GM12864 (cell line): Measurements from ENCODE around the gene SH3GLB1.
"Not testable (repeated sequence)": the region's sequence is repeated elsewhere in the genome, so short reads cannot be mapped to it uniquely, and the experiment has no call there.

ENCODE experiments used
- DNase-seq: peaks from one replicate; pipeline ENCODE4 v3.0.0-alpha.2; 2011; ENCODE audit warnings: low read depth
- H3K4me3 ChIP-seq: 2 replicates; pipeline ENCODE4 v1.5.1; 2011; ENCODE audit warnings: mild to moderate bottlenecking, low read depth, low read length, control low read depth
- TF ChIP-seq, protein P1 (sequence below): IDR thresholded peaks from 2 replicates; pipeline ENCODE4 v1.5.1; 2011; ENCODE audit warnings: low read depth, mild to moderate bottlenecking, moderate library complexity, low read length, control low read depth, inconsistent platforms; ENCODE audit errors: missing control alignments

The SH3GLB1 gene

DNA sequence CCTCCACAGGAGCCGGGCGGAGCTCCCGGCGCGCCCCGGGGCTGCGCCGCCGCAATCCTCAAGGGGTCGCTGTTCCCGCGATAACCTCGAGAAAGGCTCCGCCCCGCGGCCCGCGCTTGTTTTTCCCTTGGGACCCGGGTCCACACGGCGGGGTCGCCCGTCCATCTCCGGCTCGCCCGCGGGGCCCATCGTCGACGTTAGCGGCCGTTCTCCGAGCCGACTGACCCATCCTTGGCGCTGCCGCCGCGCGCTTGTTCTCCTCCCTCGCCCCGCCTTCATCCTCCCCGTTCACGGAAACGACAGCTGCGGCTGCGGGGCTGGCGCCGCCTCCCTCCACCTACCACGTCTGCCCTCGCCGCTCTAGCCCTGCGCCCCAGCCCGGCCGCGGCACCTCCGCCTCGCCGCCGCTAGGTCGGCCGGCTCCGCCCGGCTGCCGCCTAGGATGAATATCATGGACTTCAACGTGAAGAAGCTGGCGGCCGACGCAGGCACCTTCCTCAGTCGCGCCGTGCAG, at the start of gene SH3GLB1:
TSS of gene SH3GLB1 (plus strand) at position 119 of the 514 bp plus-strand sequence. CDS start at position 443, 324 bp downstream.
- TF ChIP-seq, protein P1, sequence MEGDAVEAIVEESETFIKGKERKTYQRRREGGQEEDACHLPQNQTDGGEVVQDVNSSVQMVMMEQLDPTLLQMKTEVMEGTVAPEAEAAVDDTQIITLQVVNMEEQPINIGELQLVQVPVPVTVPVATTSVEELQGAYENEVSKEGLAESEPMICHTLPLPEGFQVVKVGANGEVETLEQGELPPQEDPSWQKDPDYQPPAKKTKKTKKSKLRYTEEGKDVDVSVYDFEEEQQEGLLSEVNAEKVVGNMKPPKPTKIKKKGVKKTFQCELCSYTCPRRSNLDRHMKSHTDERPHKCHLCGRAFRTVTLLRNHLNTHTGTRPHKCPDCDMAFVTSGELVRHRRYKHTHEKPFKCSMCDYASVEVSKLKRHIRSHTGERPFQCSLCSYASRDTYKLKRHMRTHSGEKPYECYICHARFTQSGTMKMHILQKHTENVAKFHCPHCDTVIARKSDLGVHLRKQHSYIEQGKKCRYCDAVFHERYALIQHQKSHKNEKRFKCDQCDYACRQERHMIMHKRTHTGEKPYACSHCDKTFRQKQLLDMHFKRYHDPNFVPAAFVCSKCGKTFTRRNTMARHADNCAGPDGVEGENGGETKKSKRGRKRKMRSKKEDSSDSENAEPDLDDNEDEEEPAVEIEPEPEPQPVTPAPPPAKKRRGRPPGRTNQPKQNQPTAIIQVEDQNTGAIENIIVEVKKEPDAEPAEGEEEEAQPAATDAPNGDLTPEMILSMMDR: peak; percentile 89
- peak; percentile 66 for DNase-seq
- peak within 1 kb of the TSS; percentile 99 for H3K4me3 ChIP-seq

DNA sequence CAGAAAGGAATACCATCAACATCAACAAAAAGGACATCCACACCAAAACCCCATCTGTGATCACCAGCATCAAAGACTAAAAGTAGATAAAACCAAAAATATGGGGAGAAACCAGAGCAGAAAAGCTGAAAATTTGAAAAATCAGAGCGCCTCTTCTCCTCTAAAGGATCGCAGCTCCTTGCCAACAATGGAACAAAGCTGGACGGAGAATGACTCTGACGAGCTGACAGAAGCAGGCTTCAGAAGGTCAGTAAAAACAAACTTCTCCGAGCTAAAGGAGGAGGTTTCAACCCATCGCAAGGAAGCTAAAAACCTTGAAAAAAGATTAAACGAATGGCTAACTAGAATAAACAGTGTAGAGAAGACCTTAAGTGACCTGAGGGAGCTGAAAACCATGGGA, 46.0 kb upstream of the SH3GLB1 start:
- DNase-seq, H3K4me3 ChIP-seq: not testable (repeated sequence)

DNA sequence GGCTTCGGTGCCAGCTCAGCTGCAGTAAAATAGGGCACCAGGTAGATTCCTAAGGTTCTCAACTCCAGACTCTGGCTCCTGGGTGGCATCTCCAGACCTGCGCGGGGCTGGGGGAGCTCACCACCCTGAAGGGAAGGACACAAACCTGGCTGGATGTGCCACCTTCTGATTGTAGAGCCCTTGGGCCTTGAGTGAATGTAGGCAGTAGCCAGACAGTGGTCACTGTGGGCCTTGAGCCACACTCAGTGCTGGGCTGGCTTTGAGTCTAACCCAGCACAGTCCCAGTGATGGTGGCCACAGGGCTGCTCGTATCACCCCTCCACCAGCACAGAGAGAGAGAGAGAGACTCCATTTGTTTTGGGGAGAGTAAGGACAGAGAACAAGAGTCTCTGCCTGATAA, 38.0 kb upstream of the SH3GLB1 start:
- no peak for DNase-seq
- no peak overlapping the region for H3K4me3 ChIP-seq
- TF ChIP-seq, protein P1: no peak

DNA sequence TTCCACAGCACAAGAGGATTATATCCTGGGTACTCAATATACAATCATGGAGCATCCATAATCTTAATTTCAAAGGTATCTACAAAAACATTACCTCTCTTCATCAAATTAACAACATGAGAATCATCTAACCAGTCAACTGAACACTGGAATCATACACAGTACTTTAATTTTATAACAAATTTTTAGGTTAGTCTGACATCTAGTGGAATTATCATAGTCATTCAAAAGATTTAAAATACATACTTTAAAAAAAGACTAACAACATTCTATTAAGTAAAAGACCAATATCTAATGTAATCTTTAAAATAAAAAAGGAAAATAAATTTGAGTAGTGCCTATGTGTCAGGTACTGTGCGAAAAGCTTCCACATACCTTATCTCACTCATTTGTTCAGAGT, 16.8 kb upstream of the SH3GLB1 start:
- H3K4me3 ChIP-seq: no peak overlapping the region
- no peak for DNase-seq
- TF ChIP-seq, protein P1: no peak

DNA sequence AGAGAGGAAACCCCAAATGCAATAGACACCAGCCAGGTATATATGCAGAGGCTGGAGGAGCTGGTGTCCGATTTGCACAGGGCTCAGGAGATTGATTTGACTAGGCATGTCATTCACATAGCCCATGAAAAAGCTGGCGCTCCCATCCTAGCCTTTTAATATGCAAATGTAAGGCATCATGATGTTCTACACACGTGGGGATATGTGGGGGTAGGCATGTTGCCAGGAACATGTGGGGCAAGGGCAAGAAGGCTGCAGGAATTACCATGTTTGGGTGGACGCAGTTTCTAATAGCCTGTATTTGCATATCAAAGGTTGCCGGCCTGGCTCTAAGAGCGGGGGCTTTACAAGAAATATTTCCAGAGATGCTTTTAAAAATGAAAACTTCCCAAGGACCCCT, 11.7 kb upstream of the SH3GLB1 start:
- no peak for DNase-seq
- TF ChIP-seq, protein P1: no peak
- no peak overlapping the region for H3K4me3 ChIP-seq

DNA sequence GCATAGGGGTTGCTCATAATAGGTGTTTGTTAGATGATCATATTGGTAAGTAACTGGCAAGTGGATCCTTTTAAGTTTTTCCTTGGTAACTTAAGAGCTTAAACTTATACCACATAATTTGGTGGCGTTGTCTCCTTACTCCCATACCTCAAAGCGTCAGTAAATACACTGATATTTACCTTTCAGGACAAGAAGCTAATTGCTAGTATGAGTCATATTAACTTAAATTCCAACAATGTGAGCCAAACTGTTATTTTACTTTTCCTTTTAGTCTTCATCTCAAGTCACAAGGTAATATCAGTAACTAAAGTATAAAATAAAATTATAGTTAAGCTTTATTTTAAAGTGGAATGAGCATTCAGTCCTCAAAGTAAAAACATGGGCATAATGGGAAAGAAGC, 9.0 kb upstream of the SH3GLB1 start:
- no peak overlapping the region for H3K4me3 ChIP-seq
- no peak for DNase-seq
- TF ChIP-seq, protein P1: no peak

DNA sequence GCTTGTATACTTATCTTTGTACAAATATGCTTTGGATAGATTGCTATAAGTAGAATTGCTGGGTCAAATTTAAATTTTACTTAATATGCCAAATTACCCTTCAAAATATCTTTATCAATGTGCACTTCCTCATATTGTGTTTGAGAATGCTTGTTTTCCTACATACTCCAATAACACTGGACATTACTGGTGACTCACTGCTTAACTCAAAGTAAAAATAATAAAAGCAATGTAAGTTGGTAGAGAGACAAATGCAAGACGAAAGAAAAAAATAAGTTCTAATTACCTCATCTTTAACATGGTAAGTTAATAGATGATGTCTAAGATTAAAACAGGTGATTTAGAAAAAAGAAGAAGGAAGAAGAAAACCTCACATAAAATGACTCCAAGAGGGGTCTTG, 7.9 kb upstream of the SH3GLB1 start:
- TF ChIP-seq, protein P1: no peak

More for the DNA sequence above, 7.9 kb upstream of the SH3GLB1 start:
- H3K4me3 ChIP-seq: no peak overlapping the region
- no peak for DNase-seq
